ENCODE measurements around the gene FOXO6. TPM values are rescaled to one million over a fixed set of nuclear protein-coding genes. Genes with fewer than 3 reads are reported as not detected.

Gene FOXO6
- polyA plus RNA-seq, 1 of the 3 experiments (the other 2 are of a cell fraction) = 0.35 TPM

DNA sequence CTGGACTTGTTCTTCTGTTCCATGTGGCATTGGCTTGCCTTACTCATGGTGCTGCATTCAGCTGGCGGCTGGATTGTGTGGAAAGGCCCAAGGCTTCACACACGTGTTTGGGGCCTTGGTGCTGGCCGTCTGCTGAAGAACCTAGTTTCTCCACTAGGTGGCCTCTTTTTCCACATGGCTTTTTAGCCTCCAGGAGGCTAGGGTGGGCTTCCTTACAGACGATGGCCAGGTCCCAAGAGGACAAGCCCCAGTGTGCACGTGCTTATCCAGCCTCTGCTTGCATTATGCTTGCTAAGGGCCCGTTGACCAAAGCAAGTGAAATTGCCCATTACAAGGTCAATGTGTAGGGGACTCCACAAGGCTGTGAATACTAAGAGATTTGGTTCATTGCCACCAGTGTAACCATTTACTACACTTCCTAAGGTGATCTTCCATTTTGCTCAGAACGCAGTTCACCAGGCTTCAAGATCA lies 47.5 kb upstream of the FOXO6 start:
- no peaks in the 10 kb centered on the region for H4K20me1 ChIP-seq (ENCODE audit: insufficient read depth)
- no peak overlapping the region for H3K4me2 ChIP-seq
- no peaks in the 10 kb centered on the region for H3K36me3 ChIP-seq (replicated peaks in 1 of 2; ENCODE audit: control insufficient read depth in 1 of 2, insufficient read depth in 2 of 2, low read length in 1 of 2)
- H3K9me2 ChIP-seq = no peaks in the 10 kb centered on the region
- H3K4me3 ChIP-seq (ENCODE audit: low read depth in 2 of 2, low read length in 1 of 2) = no peak overlapping the region
- H3K27ac ChIP-seq (ENCODE audit: low read depth in 2 of 2, low read length in 1 of 2) = no peak overlapping the region
- TF ChIP-seq FOXJ3 (CRISPR knock-in tag; IDR thresholded peaks at IDR 0.05) = no peak
- TF ChIP-seq NRF1 (IDR thresholded peaks at IDR 0.05; ENCODE audit: low read depth, low read length) = no peak
- TF ChIP-seq RAD21 (IDR thresholded peaks at IDR 0.05; ENCODE audit: low read length) = peak; percentile 35; the same call in 1 of the 2 replicates
- TF ChIP-seq MXI1 (IDR thresholded peaks at IDR 0.05; ENCODE audit: low read depth, low read length) = no peak
- no peak for TF ChIP-seq ELF1 (IDR thresholded peaks at IDR 0.05)
- TF ChIP-seq TEAD4 (IDR thresholded peaks at IDR 0.05; ENCODE audit: borderline replicate concordance, insufficient read depth) = no peak
- no peak for TF ChIP-seq TCF12 (IDR thresholded peaks at IDR 0.05)
- no peak for TF ChIP-seq FOSL2 (IDR thresholded peaks at IDR 0.05; ENCODE audit: borderline replicate concordance, low read depth)
- TF ChIP-seq, protein P1, sequence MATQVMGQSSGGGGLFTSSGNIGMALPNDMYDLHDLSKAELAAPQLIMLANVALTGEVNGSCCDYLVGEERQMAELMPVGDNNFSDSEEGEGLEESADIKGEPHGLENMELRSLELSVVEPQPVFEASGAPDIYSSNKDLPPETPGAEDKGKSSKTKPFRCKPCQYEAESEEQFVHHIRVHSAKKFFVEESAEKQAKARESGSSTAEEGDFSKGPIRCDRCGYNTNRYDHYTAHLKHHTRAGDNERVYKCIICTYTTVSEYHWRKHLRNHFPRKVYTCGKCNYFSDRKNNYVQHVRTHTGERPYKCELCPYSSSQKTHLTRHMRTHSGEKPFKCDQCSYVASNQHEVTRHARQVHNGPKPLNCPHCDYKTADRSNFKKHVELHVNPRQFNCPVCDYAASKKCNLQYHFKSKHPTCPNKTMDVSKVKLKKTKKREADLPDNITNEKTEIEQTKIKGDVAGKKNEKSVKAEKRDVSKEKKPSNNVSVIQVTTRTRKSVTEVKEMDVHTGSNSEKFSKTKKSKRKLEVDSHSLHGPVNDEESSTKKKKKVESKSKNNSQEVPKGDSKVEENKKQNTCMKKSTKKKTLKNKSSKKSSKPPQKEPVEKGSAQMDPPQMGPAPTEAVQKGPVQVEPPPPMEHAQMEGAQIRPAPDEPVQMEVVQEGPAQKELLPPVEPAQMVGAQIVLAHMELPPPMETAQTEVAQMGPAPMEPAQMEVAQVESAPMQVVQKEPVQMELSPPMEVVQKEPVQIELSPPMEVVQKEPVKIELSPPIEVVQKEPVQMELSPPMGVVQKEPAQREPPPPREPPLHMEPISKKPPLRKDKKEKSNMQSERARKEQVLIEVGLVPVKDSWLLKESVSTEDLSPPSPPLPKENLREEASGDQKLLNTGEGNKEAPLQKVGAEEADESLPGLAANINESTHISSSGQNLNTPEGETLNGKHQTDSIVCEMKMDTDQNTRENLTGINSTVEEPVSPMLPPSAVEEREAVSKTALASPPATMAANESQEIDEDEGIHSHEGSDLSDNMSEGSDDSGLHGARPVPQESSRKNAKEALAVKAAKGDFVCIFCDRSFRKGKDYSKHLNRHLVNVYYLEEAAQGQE (IDR thresholded peaks at IDR 0.05; ENCODE audit: low read depth, low read length) = no peak
- no peak for TF ChIP-seq NFIC (IDR thresholded peaks at IDR 0.05; ENCODE audit: borderline replicate concordance)
- TF ChIP-seq, protein P2, sequence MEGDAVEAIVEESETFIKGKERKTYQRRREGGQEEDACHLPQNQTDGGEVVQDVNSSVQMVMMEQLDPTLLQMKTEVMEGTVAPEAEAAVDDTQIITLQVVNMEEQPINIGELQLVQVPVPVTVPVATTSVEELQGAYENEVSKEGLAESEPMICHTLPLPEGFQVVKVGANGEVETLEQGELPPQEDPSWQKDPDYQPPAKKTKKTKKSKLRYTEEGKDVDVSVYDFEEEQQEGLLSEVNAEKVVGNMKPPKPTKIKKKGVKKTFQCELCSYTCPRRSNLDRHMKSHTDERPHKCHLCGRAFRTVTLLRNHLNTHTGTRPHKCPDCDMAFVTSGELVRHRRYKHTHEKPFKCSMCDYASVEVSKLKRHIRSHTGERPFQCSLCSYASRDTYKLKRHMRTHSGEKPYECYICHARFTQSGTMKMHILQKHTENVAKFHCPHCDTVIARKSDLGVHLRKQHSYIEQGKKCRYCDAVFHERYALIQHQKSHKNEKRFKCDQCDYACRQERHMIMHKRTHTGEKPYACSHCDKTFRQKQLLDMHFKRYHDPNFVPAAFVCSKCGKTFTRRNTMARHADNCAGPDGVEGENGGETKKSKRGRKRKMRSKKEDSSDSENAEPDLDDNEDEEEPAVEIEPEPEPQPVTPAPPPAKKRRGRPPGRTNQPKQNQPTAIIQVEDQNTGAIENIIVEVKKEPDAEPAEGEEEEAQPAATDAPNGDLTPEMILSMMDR (IDR thresholded peaks at IDR 0.05) = peak; percentile 58
- peak; percentile 18; the same call in 1 of the 2 replicates for TF ChIP-seq SMC3 (IDR thresholded peaks at IDR 0.05; ENCODE audit: low read depth, low read length)
- no peak for TF ChIP-seq SIN3A (IDR thresholded peaks at IDR 0.05; ENCODE audit: borderline replicate concordance, low read depth, low read length)
- H3K27me3 ChIP-seq (ENCODE audit: insufficient read depth) = no peaks in the 10 kb centered on the region
- H3K4me1 ChIP-seq (ENCODE audit: control insufficient read depth in 1 of 2, insufficient read depth in 2 of 2, low read depth in 1 of 2, low read length in 1 of 2) = no peaks in the 10 kb centered on the region
- no peaks in the 10 kb centered on the region for H3K9me3 ChIP-seq
- H3K79me2 ChIP-seq (ENCODE audit: insufficient read depth) = no peaks in the 10 kb centered on the region
- H2AFZ ChIP-seq (ENCODE audit: low read depth) = no peak overlapping the region
- DNase-seq = peak; percentile 47
- 76% methylated on average over 7 of the region's 7 CpGs for WGBS (ENCODE audit: low lambda C conversion rate)
- CTCF ChIA-PET = interaction anchor here (0.9 to 3.1 kb wide), 12 partner anchors 9 to 122 kb away, joined by 3 to 12 read pairs (median 3); no protein-coding TSS in a partner anchor
- H3F3A ChIP-seq (replicated peaks; ENCODE audit: insufficient read depth) = no peaks in the 10 kb centered on the region
- no peak overlapping the region for H3K9ac ChIP-seq
- POLR2A ChIA-PET = no interaction called here
